ENCODE measurements around the gene DNMT1. TPM values are rescaled to one million over a fixed set of nuclear protein-coding genes. Genes with fewer than 3 reads are reported as not detected.
"Not testable (repeated sequence)": the region's sequence is repeated elsewhere in the genome, so short reads cannot be mapped to it uniquely, and the experiment has no call there.

The DNMT1 gene
- 168 TPM for total RNA-seq (2021; ENCODE audit: unreplicated experiment)
- polyA plus RNA-seq (2012; ENCODE audit: insufficient read length): 111 TPM
- percentile 84 among the genes with signal in this experiment for Bru-seq, nascent RNA
- BruChase-seq, experiment 1, labeled RNA remaining after a 2-hour chase: percentile 86 among the genes with signal in this experiment
- percentile 91 among the genes with signal in this experiment for BruChase-seq, experiment 2, labeled RNA remaining after a 6-hour chase
- long read RNA-seq, full-length matches to known transcripts: 33 of 177 reads
- long read RNA-seq, partial matches to known transcripts: 117 of 177 reads
- long read RNA-seq, other reads (novel, unspliced or antisense): 27 of 177 reads

- Histone ChIP-seq H3K27me3 (ENCODE audit: control insufficient read depth, insufficient read depth, low read length) (no peaks in the 10 kb centered on the region), H3K9me3 (ENCODE audit: control insufficient read depth, insufficient read depth, low read depth, low read length) (no peaks in the 10 kb centered on the region), H3K36me3 (ENCODE audit: control insufficient read depth, insufficient read depth, low read length) (no peaks in the 10 kb centered on the region; the same call in 1 of the 2 replicates), H3K27ac (ENCODE audit: low read length) (peak within 1 kb of the TSS; percentile 94), H3K4me1 (ENCODE audit: control insufficient read depth, insufficient read depth, low read length) (peaks cover 22% of the 10 kb centered on the region; the same call in 1 of the 2 replicates), H3K4me3 (ENCODE audit: low read depth in 2 of 2, low read length in 2 of 2) (peak within 1 kb of the TSS; percentile 82 to 91)
- peak; percentile 97 for ATAC-seq
- POLR2A ChIA-PET: interaction anchor here (0.6 to 0.7 kb wide), 6 partner anchors 16 to 290 kb away, joined by 3 to 10 read pairs (median 4); partner anchors contain the start of gene ICAM1
- peak; percentile 79 for DNase-seq (ENCODE audit: low read depth, low spot score)
- TF ChIP-seq POLR2AphosphoS5 (IDR thresholded peaks at IDR 0.05; ENCODE audit: low read depth, low read length) (peak; percentile 96), SIN3A (IDR thresholded peaks at IDR 0.05; ENCODE audit: borderline replicate concordance, insufficient read depth, low read depth, low read length) (peak; percentile 72; the same call in 1 of the 2 replicates), TCF7L2 (IDR thresholded peaks at IDR 0.05; ENCODE audit: low read depth, low read length) (peak; percentile 84), REST (IDR thresholded peaks at IDR 0.05; ENCODE audit: insufficient read depth in 1 of 2, low read depth in 2 of 2, low read length in 1 of 2) (no peak)
- TF ChIP-seq, protein P1, sequence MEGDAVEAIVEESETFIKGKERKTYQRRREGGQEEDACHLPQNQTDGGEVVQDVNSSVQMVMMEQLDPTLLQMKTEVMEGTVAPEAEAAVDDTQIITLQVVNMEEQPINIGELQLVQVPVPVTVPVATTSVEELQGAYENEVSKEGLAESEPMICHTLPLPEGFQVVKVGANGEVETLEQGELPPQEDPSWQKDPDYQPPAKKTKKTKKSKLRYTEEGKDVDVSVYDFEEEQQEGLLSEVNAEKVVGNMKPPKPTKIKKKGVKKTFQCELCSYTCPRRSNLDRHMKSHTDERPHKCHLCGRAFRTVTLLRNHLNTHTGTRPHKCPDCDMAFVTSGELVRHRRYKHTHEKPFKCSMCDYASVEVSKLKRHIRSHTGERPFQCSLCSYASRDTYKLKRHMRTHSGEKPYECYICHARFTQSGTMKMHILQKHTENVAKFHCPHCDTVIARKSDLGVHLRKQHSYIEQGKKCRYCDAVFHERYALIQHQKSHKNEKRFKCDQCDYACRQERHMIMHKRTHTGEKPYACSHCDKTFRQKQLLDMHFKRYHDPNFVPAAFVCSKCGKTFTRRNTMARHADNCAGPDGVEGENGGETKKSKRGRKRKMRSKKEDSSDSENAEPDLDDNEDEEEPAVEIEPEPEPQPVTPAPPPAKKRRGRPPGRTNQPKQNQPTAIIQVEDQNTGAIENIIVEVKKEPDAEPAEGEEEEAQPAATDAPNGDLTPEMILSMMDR (IDR thresholded peaks at IDR 0.05): no peak
- CTCF ChIA-PET: no interaction called here
- intact Hi-C loops (cut with micrococcal nuclease; ENCODE audit: unreplicated experiment) (no loop called here), in situ Hi-C loops (cut with HindIII; ENCODE audit: low pct_unique_long_range_greater_than_20kb, low sequenced_read_pairs) (no loop called here)
- no TSS peak for BruUV-seq (replicated peaks)
Measured at GRCh38 chr19:10194500-10195198, at the start of gene DNMT1. DNMT1 (minus strand) TSS chr19:10194953; CDS start chr19:10194899, 54 bp downstream.

DNA sequence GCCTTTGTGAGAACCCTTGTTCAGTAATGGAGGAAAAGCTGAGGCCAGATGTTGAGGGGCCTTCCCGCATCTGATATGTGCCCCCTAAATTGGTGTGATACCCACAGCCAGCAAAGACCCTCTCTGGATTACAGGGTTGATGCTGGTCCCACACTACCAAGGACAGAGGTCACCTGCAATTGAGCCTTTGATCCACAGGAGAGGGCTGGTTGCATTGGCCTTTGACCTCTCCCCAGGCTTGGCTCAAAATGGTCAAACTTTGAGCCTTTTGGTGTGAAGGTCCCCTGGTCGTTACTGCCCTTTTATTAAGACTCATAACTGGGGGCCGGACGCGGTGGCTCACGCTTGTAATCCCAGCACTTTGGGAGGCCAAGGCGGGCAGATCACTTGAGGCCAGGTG lies 48.9 kb upstream of the DNMT1 start:
- intact Hi-C loops (cut with micrococcal nuclease; ENCODE audit: unreplicated experiment): no loop called here
- no TSS peak for BruUV-seq (replicated peaks)
- Histone ChIP-seq H3K27ac (ENCODE audit: low read length) (no peak overlapping the region), H3K4me3 (ENCODE audit: low read depth in 2 of 2, low read length in 2 of 2) (no peak overlapping the region), H3K27me3 (ENCODE audit: control insufficient read depth, insufficient read depth, low read length) (no peaks in the 10 kb centered on the region), H3K36me3 (ENCODE audit: control insufficient read depth, insufficient read depth, low read length) (no peaks in the 10 kb centered on the region), H3K4me1 (ENCODE audit: control insufficient read depth, insufficient read depth, low read length) (no peaks in the 10 kb centered on the region), H3K9me3 (ENCODE audit: control insufficient read depth, insufficient read depth, low read depth, low read length) (no peaks in the 10 kb centered on the region)
- CTCF ChIA-PET: no interaction called here
- ATAC-seq (no peak), DNase-seq (ENCODE audit: low read depth, low spot score) (no peak)
- POLR2A ChIA-PET: no interaction called here
- in situ Hi-C loops (cut with HindIII; ENCODE audit: low pct_unique_long_range_greater_than_20kb, low sequenced_read_pairs): no loop called here
- TF ChIP-seq REST (IDR thresholded peaks at IDR 0.05; ENCODE audit: insufficient read depth in 1 of 2, low read depth in 2 of 2, low read length in 1 of 2) (no peak), POLR2AphosphoS5 (IDR thresholded peaks at IDR 0.05; ENCODE audit: low read depth, low read length) (no peak), TCF7L2 (IDR thresholded peaks at IDR 0.05; ENCODE audit: low read depth, low read length) (no peak), SIN3A (IDR thresholded peaks at IDR 0.05; ENCODE audit: borderline replicate concordance, insufficient read depth, low read depth, low read length) (no peak)
- TF ChIP-seq, protein P1 (IDR thresholded peaks at IDR 0.05): no peak

DNA sequence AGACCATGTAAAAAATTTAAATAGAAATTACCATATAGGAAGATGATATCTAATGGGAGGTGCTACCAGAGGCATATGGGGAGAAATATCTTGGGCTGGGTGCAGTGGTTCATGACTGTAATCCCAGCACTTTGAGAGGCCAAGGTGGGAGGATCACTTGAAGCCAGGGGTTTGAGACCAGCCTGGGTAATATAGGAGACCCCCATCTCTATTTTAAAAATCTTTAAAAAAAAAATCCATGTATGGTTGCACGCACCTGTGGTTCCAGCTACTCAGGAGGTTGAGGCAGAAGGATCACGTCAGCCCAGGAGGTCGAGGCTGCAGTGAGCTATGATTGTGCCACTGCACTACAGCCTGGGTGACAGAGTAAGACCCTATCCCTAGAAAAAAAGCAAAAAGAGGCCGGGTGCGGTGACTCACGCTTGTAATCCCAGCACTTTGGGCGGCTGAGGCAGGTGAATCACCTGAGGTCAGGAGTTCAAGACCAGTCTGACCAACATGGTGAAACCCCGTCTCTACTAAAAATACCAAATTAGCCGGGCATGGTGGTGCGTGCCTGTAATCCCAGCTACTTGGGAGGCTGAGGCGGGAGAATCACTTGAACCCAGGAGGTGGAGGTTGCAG lies 47.2 kb upstream of the DNMT1 start:
- H3K27me3 ChIP-seq (ENCODE audit: control insufficient read depth, insufficient read depth, low read length); H3K36me3 ChIP-seq (ENCODE audit: control insufficient read depth, insufficient read depth, low read length); DNase-seq (ENCODE audit: low read depth, low spot score); H3K4me3 ChIP-seq (ENCODE audit: low read depth in 2 of 2, low read length in 2 of 2); H3K27ac ChIP-seq (ENCODE audit: low read length); CTCF ChIA-PET; POLR2A ChIA-PET; intact Hi-C loops (cut with micrococcal nuclease; ENCODE audit: unreplicated experiment); H3K9me3 ChIP-seq (ENCODE audit: control insufficient read depth, insufficient read depth, low read depth, low read length); ATAC-seq; H3K4me1 ChIP-seq (ENCODE audit: control insufficient read depth, insufficient read depth, low read length); in situ Hi-C loops (cut with HindIII; ENCODE audit: low pct_unique_long_range_greater_than_20kb, low sequenced_read_pairs); BruUV-seq (replicated peaks): not testable (repeated sequence)
